Measurements from ENCODE around the gene KRT4.

DNA sequence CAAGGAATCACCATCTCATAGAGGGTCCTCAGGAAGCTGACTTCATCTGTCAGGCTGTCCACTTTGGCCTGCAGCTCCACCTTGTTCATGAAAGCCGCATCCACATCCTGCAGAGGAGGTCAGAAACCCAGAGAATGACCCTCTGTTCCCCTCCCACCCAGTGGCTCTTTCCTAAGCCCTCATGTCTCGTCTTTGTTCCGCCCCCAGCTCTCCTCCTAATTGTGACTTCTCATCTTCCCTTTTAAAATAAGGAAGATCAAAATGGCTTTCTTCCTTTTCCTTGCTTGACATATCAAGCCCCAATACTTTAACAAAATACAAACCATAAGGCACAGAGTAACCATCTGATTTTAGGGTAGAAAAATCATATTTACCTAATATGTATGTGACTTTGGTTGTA, 41.1 kb downstream of the KRT4 start:
- TF ChIP-seq, protein P1, sequence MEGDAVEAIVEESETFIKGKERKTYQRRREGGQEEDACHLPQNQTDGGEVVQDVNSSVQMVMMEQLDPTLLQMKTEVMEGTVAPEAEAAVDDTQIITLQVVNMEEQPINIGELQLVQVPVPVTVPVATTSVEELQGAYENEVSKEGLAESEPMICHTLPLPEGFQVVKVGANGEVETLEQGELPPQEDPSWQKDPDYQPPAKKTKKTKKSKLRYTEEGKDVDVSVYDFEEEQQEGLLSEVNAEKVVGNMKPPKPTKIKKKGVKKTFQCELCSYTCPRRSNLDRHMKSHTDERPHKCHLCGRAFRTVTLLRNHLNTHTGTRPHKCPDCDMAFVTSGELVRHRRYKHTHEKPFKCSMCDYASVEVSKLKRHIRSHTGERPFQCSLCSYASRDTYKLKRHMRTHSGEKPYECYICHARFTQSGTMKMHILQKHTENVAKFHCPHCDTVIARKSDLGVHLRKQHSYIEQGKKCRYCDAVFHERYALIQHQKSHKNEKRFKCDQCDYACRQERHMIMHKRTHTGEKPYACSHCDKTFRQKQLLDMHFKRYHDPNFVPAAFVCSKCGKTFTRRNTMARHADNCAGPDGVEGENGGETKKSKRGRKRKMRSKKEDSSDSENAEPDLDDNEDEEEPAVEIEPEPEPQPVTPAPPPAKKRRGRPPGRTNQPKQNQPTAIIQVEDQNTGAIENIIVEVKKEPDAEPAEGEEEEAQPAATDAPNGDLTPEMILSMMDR (IDR thresholded peaks at IDR 0.05) = no peak
- no peak for TF ChIP-seq POLR2A (IDR thresholded peaks at IDR 0.05)
- no peak for TF ChIP-seq POLR2AphosphoS5 (IDR thresholded peaks at IDR 0.05)
- TF ChIP-seq EP300 (IDR thresholded peaks at IDR 0.05) = no peak

Measured in gastroesophageal sphincter (tissue), 3 donors.